ENCODE measurements around the gene APBA1.

- TF ChIP-seq CTCF (IDR thresholded peaks at IDR 0.05) (no peak), POLR2AphosphoS5 (IDR thresholded peaks at IDR 0.05; ENCODE audit: low read depth, low read length) (no peak)
- TF ChIP-seq, protein P1, sequence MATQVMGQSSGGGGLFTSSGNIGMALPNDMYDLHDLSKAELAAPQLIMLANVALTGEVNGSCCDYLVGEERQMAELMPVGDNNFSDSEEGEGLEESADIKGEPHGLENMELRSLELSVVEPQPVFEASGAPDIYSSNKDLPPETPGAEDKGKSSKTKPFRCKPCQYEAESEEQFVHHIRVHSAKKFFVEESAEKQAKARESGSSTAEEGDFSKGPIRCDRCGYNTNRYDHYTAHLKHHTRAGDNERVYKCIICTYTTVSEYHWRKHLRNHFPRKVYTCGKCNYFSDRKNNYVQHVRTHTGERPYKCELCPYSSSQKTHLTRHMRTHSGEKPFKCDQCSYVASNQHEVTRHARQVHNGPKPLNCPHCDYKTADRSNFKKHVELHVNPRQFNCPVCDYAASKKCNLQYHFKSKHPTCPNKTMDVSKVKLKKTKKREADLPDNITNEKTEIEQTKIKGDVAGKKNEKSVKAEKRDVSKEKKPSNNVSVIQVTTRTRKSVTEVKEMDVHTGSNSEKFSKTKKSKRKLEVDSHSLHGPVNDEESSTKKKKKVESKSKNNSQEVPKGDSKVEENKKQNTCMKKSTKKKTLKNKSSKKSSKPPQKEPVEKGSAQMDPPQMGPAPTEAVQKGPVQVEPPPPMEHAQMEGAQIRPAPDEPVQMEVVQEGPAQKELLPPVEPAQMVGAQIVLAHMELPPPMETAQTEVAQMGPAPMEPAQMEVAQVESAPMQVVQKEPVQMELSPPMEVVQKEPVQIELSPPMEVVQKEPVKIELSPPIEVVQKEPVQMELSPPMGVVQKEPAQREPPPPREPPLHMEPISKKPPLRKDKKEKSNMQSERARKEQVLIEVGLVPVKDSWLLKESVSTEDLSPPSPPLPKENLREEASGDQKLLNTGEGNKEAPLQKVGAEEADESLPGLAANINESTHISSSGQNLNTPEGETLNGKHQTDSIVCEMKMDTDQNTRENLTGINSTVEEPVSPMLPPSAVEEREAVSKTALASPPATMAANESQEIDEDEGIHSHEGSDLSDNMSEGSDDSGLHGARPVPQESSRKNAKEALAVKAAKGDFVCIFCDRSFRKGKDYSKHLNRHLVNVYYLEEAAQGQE (IDR thresholded peaks at IDR 0.05; ENCODE audit: insufficient read depth in 1 of 2, low read depth in 2 of 2, low read length in 1 of 2) = no peak
Measured at GRCh38 chr9:69431777-69432176, 240.4 kb downstream of the APBA1 start.
